GM19099 (cell line): ENCODE results near the gene SH3YL1.

Experiments
- POLR2A ChIP-seq: IDR thresholded peaks from 3 replicates; pipeline ENCODE4 v1.6.1; 2011; ENCODE audit warnings: low read depth; ENCODE audit not compliant: insufficient read length; ENCODE audit errors: extremely low read depth

SH3YL1 gene

DNA sequence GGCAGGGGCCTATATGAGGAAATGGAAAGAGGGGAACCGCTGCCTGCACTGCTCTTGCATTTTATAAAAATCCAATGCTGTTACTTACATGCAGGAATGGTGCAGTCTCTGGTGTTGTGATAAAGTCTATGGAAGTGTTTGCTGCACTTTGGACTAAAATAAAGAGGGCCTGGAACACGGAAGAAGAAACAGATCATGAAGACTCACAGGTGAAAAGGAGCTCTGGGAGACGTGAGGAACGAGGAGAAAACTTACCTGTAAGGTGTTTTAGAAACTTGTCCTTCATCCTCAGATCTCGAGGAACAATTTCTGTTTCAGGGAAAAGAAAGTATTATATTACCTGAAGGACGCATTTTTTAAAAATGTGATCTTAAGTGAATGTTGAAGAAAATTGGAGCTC is 22.2 kb upstream of the SH3YL1 start:
- TF ChIP-seq POLR2A, result no peak

DNA sequence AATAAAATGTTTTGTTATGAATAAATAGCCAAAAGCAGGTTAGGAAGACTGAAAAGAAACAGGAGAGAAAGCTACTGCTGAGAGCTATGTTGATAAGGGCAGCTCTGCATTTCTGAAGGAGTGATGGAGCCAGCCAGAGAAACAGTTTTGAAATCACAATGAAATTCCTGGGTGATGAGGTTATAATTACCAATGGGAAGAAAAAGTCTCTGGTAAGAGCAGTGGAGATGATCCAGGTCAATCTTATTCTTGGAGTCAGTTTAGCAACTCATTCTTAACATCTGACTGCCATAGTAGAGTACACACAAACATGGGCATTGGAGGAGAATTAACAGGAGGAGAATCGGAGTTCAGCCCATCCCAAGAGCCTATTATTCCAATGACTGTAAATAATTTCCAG is 21.7 kb upstream of the SH3YL1 start:
- no peak for TF ChIP-seq POLR2A

DNA sequence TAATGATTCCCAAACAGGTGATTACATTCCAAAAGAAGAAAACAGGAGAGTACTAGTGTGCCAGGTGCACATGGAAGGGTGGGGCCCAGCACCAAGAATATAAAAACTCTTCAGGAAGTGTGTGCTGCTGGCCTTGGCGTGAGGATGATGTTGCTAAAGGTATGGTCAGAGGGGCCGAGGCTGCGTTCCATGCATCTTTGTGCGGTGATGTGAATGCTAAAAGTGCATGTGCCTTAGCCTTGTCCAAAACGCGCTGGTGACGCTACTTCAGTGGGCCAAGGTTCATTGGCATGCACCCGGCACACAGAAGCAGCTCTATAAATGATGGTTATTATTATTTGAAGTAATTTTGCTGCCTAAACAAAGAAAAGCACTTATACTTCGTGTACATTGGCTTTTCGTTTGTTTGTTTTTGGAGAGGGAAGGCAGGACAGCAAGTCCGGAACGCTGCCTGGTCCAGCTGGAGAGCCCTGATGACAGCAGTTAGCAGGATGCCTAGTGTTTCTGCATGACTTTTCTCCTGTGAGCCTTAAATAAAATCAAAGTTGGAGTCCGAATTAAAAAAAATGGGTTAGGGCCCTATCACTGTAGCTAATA is 21.2 kb upstream of the SH3YL1 start:
- TF ChIP-seq POLR2A, result no peak

DNA sequence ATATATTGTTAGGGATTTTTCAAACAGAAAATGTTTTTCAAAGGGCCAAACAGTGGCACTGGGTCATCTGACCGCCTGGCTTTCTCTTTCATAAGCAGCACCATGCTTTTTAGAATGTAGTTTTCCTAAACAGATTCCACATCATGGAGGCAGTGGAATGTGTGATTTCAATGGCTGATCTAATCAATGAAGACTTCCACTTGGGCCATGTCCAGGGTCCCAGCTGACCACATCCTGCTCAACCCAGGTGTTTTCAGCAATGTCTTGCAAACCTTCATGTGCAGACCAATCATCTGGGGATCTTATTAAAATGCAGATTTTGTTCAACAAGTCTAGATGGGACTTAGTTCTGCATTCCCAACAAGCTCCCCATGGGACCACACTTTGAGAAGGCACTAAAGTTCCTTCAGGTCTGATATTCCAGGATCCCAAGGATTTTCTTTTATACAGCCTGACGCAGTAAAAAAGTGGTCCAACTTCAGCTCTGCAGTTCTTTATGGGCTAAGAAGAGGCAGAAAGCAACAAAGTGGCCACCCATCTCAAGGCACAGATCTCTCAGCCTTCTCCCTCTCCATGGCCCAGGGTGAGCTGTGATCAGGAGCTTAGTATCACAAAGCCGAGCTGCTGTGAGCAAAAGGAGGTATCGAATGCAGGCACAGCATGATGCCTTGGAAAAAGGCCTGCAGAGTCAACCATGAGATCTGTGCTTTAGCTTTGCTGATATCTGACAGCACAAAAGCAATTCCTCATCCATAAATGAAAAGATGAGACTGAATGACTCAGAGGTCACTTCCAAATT is 20.4 kb upstream of the SH3YL1 start:
- no peak for TF ChIP-seq POLR2A

DNA sequence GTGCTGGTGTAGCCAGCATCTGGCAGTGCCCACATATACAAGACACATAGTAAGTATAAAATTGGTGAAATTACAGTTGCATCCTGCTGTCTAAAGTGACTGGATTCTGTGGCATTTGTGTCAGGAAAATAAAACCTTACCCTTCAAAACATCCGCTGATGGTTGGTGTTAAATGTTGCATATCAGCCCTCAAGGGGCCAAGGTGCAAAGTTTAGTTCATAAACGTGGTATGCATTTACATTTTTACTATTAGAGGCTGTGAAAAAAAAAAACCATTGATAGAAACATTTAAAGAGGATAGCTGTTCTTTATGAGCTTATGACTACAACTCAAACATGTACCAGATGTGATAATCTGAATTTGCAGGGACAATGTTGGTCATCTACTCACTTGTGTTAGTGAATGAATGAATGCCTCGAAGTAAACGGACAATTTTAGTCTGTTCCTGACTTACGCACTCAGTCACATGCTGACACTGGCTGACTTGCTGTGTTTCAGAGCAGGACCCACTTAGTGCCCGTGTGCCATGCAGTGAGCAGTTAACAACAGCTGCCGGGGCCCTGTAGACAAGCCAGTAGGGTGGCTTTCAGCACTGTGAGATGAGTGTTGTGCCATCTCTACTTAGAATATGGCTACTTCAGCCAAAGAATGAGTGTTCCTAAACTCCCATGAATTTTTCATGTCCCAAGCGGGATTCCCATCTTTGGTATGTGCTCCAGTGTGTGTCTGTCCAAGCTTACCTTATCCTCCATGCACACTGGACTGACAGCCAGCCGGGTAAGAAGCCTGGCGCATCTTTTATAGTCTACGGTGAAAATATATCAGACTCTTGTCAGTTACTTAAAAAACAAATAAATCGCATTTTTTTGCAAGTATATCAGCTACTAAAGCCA is 18.8 kb upstream of the SH3YL1 start:
- no peak for TF ChIP-seq POLR2A

DNA sequence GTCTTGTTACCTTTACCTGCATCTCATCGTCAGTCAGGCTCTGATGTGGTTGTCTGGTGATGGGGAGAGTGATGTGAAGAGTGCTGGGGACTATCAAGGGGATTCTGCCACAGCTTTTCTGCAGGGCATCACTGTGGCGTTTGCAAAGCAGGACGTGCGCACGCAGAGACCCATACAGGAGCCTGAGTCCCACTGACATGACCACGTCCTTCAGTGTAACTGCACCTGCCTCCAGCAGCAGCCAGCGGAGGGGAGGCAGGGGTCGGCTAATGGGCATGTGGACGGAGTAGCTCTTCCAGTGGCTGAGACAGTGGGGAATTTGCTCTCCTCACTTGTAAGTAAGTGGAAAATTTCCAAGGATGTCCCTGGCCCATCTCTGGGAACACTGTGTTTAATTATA is 17.5 kb upstream of the SH3YL1 start:
- TF ChIP-seq POLR2A, result no peak

DNA sequence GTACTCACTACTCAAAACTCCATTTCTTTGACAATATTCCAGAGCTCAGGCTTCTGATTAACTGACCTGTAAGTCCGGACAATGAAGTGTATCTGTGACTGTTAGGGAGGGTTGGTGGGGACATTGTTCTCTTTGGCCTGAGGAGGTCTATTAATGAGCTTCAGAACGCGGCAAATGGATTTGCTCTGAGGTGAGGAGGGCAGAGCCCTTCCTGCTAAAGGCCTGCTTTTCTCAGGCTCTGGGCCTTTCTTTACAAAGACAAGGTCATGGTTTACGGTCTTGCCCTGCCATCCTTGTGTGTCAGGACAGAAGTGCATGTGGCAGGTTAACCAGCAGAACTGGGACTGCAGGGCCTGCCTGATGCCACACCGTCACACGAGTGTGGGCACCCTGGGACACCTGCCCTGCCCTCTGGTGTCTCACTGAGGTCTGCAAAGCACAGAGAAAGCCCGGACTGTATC is 16.8 kb upstream of the SH3YL1 start:
- TF ChIP-seq POLR2A, result no peak

DNA sequence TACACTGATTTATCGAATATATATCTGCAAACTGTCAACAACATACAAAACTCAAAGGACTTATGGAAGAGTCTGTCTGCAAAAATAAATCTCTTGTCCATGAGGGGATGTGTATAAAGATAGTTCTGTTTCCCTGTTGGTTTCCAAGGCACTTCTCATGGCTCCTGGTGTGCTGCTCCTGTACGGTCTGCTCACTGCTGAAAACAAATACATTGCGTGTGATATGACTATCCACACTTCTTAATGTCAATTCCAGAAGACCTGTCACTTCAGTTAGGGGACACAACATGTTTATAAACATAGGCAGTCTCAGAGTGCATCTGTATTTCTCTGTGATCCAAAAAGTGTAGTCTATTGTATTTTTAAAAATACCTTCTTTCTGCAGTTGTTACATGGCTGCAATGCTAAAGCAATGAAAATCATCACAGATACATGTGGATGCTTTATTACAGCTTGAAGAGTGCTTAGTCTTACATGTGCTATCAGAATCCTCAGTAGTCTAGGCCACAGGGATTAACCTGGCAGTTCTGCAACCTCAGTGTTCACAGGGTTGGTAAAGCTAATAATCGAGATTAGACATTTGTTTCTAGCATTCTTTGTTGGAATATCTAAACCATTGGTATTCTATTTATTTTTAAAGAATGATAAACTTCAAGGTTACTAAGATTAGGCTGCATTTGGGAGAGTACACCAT is 16.3 kb upstream of the SH3YL1 start:
- TF ChIP-seq POLR2A, result no peak

DNA sequence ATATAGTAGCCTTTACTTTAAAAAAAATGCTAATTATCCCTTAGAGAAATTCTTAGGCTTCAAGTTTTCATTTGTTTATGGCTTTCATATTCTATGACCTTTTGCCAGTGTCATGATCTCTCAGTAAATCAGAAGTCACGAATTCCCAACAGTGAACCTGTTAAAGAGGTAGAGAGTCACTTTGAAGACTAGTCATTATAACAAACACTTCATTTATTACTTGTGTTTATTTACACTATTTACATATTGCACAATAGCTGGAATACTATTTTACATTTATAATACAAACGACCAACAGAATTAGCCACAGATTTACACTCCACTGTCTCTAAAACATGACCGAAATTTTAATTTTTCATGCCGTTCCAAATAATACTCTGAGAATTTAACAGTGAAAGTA is 15.5 kb upstream of the SH3YL1 start:
- TF ChIP-seq POLR2A, result no peak

DNA sequence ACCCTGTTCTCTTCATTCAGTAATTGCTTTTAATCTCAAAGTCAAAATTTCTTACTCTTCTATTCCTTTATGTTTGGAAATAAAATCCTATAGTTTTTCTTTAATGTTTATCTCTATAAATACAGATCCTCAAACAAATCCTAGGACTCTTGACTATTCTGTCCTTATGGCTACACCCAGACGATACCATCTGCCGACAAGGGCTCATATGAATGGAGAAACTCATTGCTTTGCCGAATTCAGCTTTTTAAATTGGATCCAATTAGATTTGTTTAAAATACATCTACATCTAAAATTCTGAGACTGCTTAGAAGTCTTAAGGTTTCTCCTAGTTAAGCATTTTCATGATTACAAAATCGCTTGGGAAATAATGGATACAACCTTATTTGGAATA is 15.1 kb upstream of the SH3YL1 start:
- no peak for TF ChIP-seq POLR2A

DNA sequence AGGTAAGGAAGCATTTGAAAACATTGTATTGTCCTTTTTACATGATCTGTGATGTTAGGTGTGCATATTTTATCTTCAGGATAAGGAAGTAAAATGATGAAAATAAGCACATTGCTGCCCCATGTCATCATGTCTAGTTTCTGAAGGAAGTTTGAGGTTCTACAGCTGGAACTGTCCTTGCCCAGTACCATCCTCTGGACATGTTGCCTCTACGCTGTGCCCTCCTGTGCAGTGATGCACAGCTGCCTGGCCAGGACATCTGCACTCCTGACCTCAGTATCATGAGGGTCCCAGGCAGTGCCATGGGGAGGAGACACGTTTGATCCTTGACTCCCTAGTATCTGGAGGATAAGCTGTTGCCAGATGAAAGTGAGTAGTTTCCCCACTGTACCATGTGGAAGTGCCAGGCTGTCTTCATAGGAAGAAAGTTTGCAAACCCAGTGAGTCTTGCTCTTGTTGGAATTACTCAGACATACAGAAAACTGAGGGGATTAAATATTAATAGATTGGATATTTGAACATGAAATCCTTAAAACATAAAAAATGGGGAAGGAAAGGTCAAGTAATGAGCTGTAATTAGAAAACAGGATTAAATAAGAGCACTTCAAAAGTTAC is 14.6 kb upstream of the SH3YL1 start:
- TF ChIP-seq POLR2A, result no peak

DNA sequence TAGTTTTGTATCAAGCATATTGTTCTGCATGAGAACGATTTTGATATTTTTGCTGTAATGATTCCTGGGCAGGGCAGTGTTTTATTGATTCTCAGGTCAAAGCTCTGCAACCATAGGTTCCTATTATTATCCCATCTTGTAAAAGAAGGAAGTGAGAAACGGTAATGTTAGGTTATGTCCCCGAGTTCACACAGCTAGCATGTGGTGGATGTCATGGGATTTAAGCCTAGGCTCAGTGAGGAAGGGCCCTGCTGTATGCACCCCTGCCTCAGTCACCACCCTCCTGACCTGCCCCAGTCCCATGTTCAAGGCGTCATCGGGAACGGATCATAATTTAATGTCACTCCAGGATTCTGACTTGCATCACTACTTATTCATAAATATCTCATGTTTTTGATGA is 11.6 kb upstream of the SH3YL1 start:
- TF ChIP-seq POLR2A, result no peak

DNA sequence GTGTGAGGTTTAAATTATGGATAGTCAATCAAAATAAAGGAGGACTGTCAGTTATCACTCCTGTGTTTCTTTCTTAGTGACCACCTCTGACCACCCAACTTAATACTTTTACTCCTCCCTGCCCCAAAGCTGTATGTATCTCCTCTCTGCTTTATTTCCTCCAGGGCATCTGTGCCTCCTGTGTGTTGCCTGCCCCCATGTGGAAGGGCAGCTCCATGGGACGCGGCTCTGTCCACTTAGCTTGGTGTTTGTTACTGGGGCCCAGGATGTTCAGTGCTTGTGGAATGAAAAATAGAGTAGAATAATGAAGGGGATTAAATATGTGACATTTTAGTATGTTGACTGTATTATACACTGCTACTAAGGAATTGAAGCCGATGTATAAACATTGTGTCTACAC is 10.7 kb upstream of the SH3YL1 start:
- no peak for TF ChIP-seq POLR2A

DNA sequence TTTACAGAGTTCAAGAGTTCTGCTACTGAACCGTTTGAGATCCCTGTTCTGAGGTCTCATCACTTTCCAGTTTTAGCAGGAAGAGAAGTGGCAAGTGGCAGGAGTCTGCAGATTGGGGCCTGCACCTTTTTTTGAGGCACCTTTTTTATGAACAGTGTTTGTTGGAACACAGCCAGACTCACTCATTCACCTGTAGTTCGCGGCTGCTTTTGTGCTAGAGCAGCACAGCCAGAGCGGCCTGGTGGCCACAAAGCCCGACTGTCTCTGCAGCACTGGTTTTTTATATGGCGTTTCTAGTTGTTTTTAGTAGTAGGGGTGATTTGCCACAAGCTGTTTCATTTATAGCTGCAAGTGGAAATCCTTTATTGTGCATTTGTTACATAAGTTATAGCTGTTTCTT is 9.5 kb upstream of the SH3YL1 start:
- no peak for TF ChIP-seq POLR2A

DNA sequence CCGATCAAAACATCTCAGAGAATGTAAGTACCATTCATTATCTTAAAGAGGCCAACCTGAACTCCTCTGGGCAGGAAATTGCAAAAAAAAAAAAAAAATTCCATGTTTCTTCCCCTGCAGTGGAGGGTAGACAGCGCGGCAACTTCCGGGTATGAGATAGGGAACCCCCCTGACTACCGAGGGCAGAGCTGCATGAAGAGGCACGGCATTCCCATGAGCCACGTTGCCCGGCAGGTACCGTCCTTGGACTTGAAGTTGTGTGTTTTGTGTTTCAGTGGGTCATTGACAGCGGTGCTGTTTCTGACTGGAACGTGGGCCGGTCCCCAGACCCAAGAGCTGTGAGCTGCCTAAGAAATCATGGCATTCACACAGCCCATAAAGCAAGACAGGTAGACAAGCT is 8.1 kb upstream of the SH3YL1 start:
- TF ChIP-seq POLR2A, result no peak
